GM18526 (cell line): ENCODE data around the gene SHC3.

ENCODE experiments used
- POLR2A ChIP-seq: IDR thresholded peaks from 3 replicates; pipeline ENCODE4 v1.6.1; 2011; ENCODE audit not compliant: insufficient read length; ENCODE audit errors: extremely low read depth

Gene SHC3

GRCh38 chr9:89001917-89002540 is 176.6 kb downstream of the SHC3 start:
- TF ChIP-seq POLR2A = no peak

- TF ChIP-seq POLR2A = no peak
These were observed 177.4 kb downstream of the SHC3 start for GRCh38 chr9:89000973-89001916.

- TF ChIP-seq POLR2A = no peak
These were observed 178.2 kb downstream of the SHC3 start for GRCh38 chr9:89000371-89000781.

GRCh38 chr9:88998911-88999310 is 179.7 kb downstream of the SHC3 start:
- no peak for TF ChIP-seq POLR2A

- TF ChIP-seq POLR2A = no peak
These were observed 180.1 kb downstream of the SHC3 start for GRCh38 chr9:88998503-88998902.

GRCh38 chr9:88997646-88998045 is 181.0 kb downstream of the SHC3 start:
- no peak for TF ChIP-seq POLR2A

- no peak for TF ChIP-seq POLR2A
These were observed 181.7 kb downstream of the SHC3 start for GRCh38 chr9:88996921-88997235.

- TF ChIP-seq POLR2A = no peak
These were observed 182.3 kb downstream of the SHC3 start for GRCh38 chr9:88996046-88996920.

- no peak for TF ChIP-seq POLR2A
These were observed 183.0 kb downstream of the SHC3 start for GRCh38 chr9:88995627-88996026.

- no peak for TF ChIP-seq POLR2A
These were observed 183.4 kb downstream of the SHC3 start for GRCh38 chr9:88995200-88995577.

- no peak for TF ChIP-seq POLR2A
These were observed 184.0 kb downstream of the SHC3 start for GRCh38 chr9:88994469-88995199.

GRCh38 chr9:88993871-88994460 is 184.7 kb downstream of the SHC3 start:
- TF ChIP-seq POLR2A = no peak

- TF ChIP-seq POLR2A = no peak
These were observed 185.3 kb downstream of the SHC3 start for GRCh38 chr9:88993327-88993726.

GRCh38 chr9:88992556-88992955 is 186.1 kb downstream of the SHC3 start:
- TF ChIP-seq POLR2A = no peak
